ENCODE results near the gene HMCN1.
"Not testable (repeated sequence)": the region's sequence is repeated elsewhere in the genome, so short reads cannot be mapped to it uniquely, and the experiment has no call there.

The HMCN1 gene

GRCh38 chr1:185860311-185860710 lies 126.1 kb downstream of the HMCN1 start:
- no peak for DNase-seq

GRCh38 chr1:185860859-185861258 lies 126.7 kb downstream of the HMCN1 start:
- no peak for DNase-seq

- no peak for DNase-seq
These were observed 127.4 kb downstream of the HMCN1 start for GRCh38 chr1:185861630-185862029.

GRCh38 chr1:185862235-185862634 lies 128.0 kb downstream of the HMCN1 start:
- no peak for DNase-seq

- no peak for DNase-seq
These were observed 130.1 kb downstream of the HMCN1 start for GRCh38 chr1:185864331-185864730.

- no peak for DNase-seq
These were observed 130.8 kb downstream of the HMCN1 start for GRCh38 chr1:185864889-185865517.

- DNase-seq: no peak
These were observed 135.4 kb downstream of the HMCN1 start for GRCh38 chr1:185869590-185869989.

GRCh38 chr1:185871627-185872150 lies 137.5 kb downstream of the HMCN1 start:
- no peak for DNase-seq

GRCh38 chr1:185874246-185874645 lies 140.1 kb downstream of the HMCN1 start:
- no peak for DNase-seq

GRCh38 chr1:185880330-185880729 lies 146.1 kb downstream of the HMCN1 start:
- DNase-seq: no peak

- no peak for DNase-seq
These were observed 146.7 kb downstream of the HMCN1 start for GRCh38 chr1:185880779-185881333.

- no peak for DNase-seq
These were observed 151.9 kb downstream of the HMCN1 start for GRCh38 chr1:185886046-185886445.

GRCh38 chr1:185886671-185887070 lies 152.5 kb downstream of the HMCN1 start:
- no peak for DNase-seq

GRCh38 chr1:185892831-185893403 lies 158.7 kb downstream of the HMCN1 start:
- not testable (repeated sequence) for DNase-seq

GRCh38 chr1:185894791-185895190 lies 160.6 kb downstream of the HMCN1 start:
- no peak for DNase-seq

- DNase-seq: no peak
These were observed 161.2 kb downstream of the HMCN1 start for GRCh38 chr1:185895208-185895900.

- DNase-seq: no peak
These were observed 162.7 kb downstream of the HMCN1 start for GRCh38 chr1:185896863-185897262.

- DNase-seq: no peak
These were observed 172.0 kb downstream of the HMCN1 start for GRCh38 chr1:185906186-185906585.

GRCh38 chr1:185907246-185907645 lies 173.1 kb downstream of the HMCN1 start:
- no peak for DNase-seq

GRCh38 chr1:185911978-185912377 lies 177.8 kb downstream of the HMCN1 start:
- no peak for DNase-seq

- no peak for DNase-seq
These were observed 178.3 kb downstream of the HMCN1 start for GRCh38 chr1:185912504-185912903.

GRCh38 chr1:185914089-185914488 lies 179.9 kb downstream of the HMCN1 start:
- no peak for DNase-seq

- no peak for DNase-seq
These were observed 182.7 kb downstream of the HMCN1 start for GRCh38 chr1:185916861-185917260.

GRCh38 chr1:185917646-185918045 lies 183.5 kb downstream of the HMCN1 start:
- DNase-seq: peak; percentile 49

All from femur (tissue), 1 donor.